Neural crest cell (in vitro differentiated cells): ENCODE measurements around the gene WSCD2. TPM values are rescaled to one million over a fixed set of nuclear protein-coding genes. Genes with fewer than 3 reads are reported as not detected.
A peak's percentile ranks its signal among the peaks of the same experiment; 100 is the strongest.

Experiments used
- DNase-seq: peaks from one replicate; pipeline ENCODE4 v3.0.0; 2021; ENCODE audit warnings: low read depth, mixed read lengths, low spot score
- H3K27ac Mint-ChIP-seq: one replicate; pipeline ENCODE4 v1.8.0; 2021; ENCODE audit warnings: mild to moderate bottlenecking, mixed read lengths; ENCODE audit not compliant: unreplicated experiment
- H3K27me3 Mint-ChIP-seq: 2 replicates; pipeline ENCODE4 v1.8.0; 2021; ENCODE audit warnings: low read depth, mild to moderate bottlenecking, mixed read lengths
- H3K36me3 Mint-ChIP-seq: 2 replicates; pipeline ENCODE4 v1.8.0; 2021; ENCODE audit warnings: low read depth, mild to moderate bottlenecking, mixed read lengths
- H3K4me1 Mint-ChIP-seq: 2 replicates; pipeline ENCODE4 v1.8.0; 2021; ENCODE audit warnings: mixed read lengths
- H3K4me3 Mint-ChIP-seq: one replicate; pipeline ENCODE4 v1.8.0; 2021; ENCODE audit warnings: mild to moderate bottlenecking, mixed read lengths
- H3K9me3 Mint-ChIP-seq: 2 replicates; pipeline ENCODE4 v1.8.0; 2021; ENCODE audit warnings: mixed read lengths
- CTCF ChIP-seq: fragments of 200-600 bp; sonication (generic); conservative IDR thresholded peaks from 2 replicates; pipeline ENCODE4 v1.5.0; 2021; ENCODE audit warnings: antibody characterized with exemption, mild to moderate bottlenecking
- total RNA-seq: library from RNA; stranded (reverse); gene quantifications from 2 replicates; pipeline ENCODE4 v1.2.1, GENCODE V29; 2021

Gene WSCD2
- total RNA-seq, 1 donor from 2014 or later, result 1.4 TPM

- peak overlapping the region; percentile 81 for H3K27ac Mint-ChIP-seq
- H3K4me3 Mint-ChIP-seq, result no peak overlapping the region
- no peaks in the 10 kb centered on the region for H3K36me3 Mint-ChIP-seq
- H3K4me1 Mint-ChIP-seq, result peaks cover 5% of the 10 kb centered on the region
- no peak for TF ChIP-seq CTCF
- H3K27me3 Mint-ChIP-seq, result peaks cover 10% of the 10 kb centered on the region
- H3K9me3 Mint-ChIP-seq, result no peaks in the 10 kb centered on the region
- DNase-seq, result no peak
These were observed 14.1 kb downstream of the WSCD2 start for GRCh38 chr12:108143144-108143543.

- DNase-seq, result no peak
- H3K36me3 Mint-ChIP-seq, result no peaks in the 10 kb centered on the region
- peaks cover 6% of the 10 kb centered on the region for H3K27me3 Mint-ChIP-seq
- no peak overlapping the region for H3K27ac Mint-ChIP-seq
- H3K4me1 Mint-ChIP-seq, result peaks cover 5% of the 10 kb centered on the region
- H3K4me3 Mint-ChIP-seq, result no peak overlapping the region
- no peaks in the 10 kb centered on the region for H3K9me3 Mint-ChIP-seq
- TF ChIP-seq CTCF, result no peak
These were observed 15.0 kb downstream of the WSCD2 start for GRCh38 chr12:108144080-108144479.

GRCh38 chr12:108145011-108145410, 15.9 kb downstream of the WSCD2 start:
- Mint-ChIP-seq H3K36me3 (no peaks in the 10 kb centered on the region), H3K27ac (no peak overlapping the region), H3K4me3 (no peak overlapping the region), H3K9me3 (no peaks in the 10 kb centered on the region), H3K4me1 (peaks cover 5% of the 10 kb centered on the region), H3K27me3 (peaks cover 6% of the 10 kb centered on the region)
- TF ChIP-seq CTCF, result no peak
- no peak for DNase-seq

- Mint-ChIP-seq H3K27me3 (peaks cover 4% of the 10 kb centered on the region), H3K4me1 (peaks cover 5% of the 10 kb centered on the region), H3K4me3 (no peak overlapping the region), H3K27ac (no peak overlapping the region), H3K9me3 (no peaks in the 10 kb centered on the region), H3K36me3 (no peaks in the 10 kb centered on the region)
- no peak for DNase-seq
- no peak for TF ChIP-seq CTCF
These were observed 17.2 kb downstream of the WSCD2 start for GRCh38 chr12:108146035-108146893.

GRCh38 chr12:108147279-108147678, 18.2 kb downstream of the WSCD2 start:
- peaks cover 4% of the 10 kb centered on the region for H3K27me3 Mint-ChIP-seq
- H3K27ac Mint-ChIP-seq, result no peak overlapping the region
- H3K36me3 Mint-ChIP-seq, result no peaks in the 10 kb centered on the region
- DNase-seq, result no peak
- peaks cover 7% of the 10 kb centered on the region for H3K4me1 Mint-ChIP-seq
- no peaks in the 10 kb centered on the region for H3K9me3 Mint-ChIP-seq
- no peak for TF ChIP-seq CTCF
- H3K4me3 Mint-ChIP-seq, result no peak overlapping the region
